CD14-positive monocyte (primary cell): Measurements from ENCODE around the gene CRACDL. TPM values are rescaled to one million over a fixed set of nuclear protein-coding genes. Genes with fewer than 3 reads are reported as not detected.

Experiments
- DNase-seq, 3 donors: peaks; one replicate each; pipeline ENCODE4 v3.0.0-alpha.2; 2011 to 2022
- H2AFZ ChIP-seq: 2 replicates; pipeline ENCODE4 v1.6.0; 2012; ENCODE audit warnings: mild to moderate bottlenecking, low read depth, low read length, inconsistent platforms; ENCODE audit not compliant: insufficient read depth, poor library complexity, severe bottlenecking
- H3K27ac ChIP-seq, 2 donors: 1 replicate in 1 of 2; 2 replicates in 1 of 2; pipeline ENCODE4 v1.5.1; 2012 to 2013; ENCODE audit warnings: low read length in 2 of 2, control low read depth in 1 of 2, inconsistent platforms in 1 of 2, low read depth in 1 of 2, mild to moderate bottlenecking in 1 of 2
- H3K27me3 ChIP-seq, 2 donors: one replicate each; pipeline versions ENCODE4 v1.6.0 to v1.6.1; 2011 to 2013; ENCODE audit warnings: low read length in 2 of 2; ENCODE audit not compliant: control insufficient read depth in 2 of 2, insufficient read depth in 2 of 2
- H3K36me3 ChIP-seq, 2 donors: replicated peaks in 1 of 2; 1 replicate in 1 of 2; 2 replicates in 1 of 2; pipeline versions ENCODE4 v1.5.1 to v1.6.1; 2012 to 2013; ENCODE audit warnings: low read length in 2 of 2, control low read depth in 1 of 2, inconsistent platforms in 1 of 2, mild to moderate bottlenecking in 1 of 2; ENCODE audit not compliant: insufficient read depth in 2 of 2, control insufficient read depth in 1 of 2
- H3K4me1 ChIP-seq, 2 donors: 1 replicate in 1 of 2; 2 replicates in 1 of 2; pipeline versions ENCODE4 v1.5.1 to v1.6.1; 2012 to 2013; ENCODE audit warnings: low read length in 2 of 2, control low read depth in 1 of 2, inconsistent platforms in 1 of 2, mild to moderate bottlenecking in 1 of 2, moderate library complexity in 1 of 2; ENCODE audit not compliant: insufficient read depth in 2 of 2, control insufficient read depth in 1 of 2
- H3K4me2 ChIP-seq: replicated peaks from 2 replicates; pipeline ENCODE3; 2012; ENCODE audit warnings: low read length, moderate library complexity, mild to moderate bottlenecking; ENCODE audit not compliant: poor library complexity, severe bottlenecking; ENCODE audit errors: extremely low read depth
- H3K4me3 ChIP-seq, 3 experiments: fragments of 200-600 bp in 1 of 3; sonication (generic) in 1 of 3; replicated peaks in 1 of 3; 1 replicate in 2 of 3; 2 replicates in 1 of 3; pipeline ENCODE4 v1.5.1; 2011 to 2013; ENCODE audit warnings: low read length in 3 of 3, mild to moderate bottlenecking in 3 of 3, control low read depth in 2 of 3, low read depth in 2 of 3, inconsistent platforms in 1 of 3, moderate library complexity in 1 of 3
- H3K79me2 ChIP-seq: 2 replicates; pipeline ENCODE4 v1.6.0; 2012; ENCODE audit warnings: mild to moderate bottlenecking, control low read depth, inconsistent platforms, low read length, moderate library complexity; ENCODE audit not compliant: insufficient read depth
- H3K9ac ChIP-seq: 2 replicates; pipeline ENCODE4 v1.6.0; 2017; ENCODE audit warnings: low read length, mild to moderate bottlenecking; ENCODE audit not compliant: insufficient read depth, poor library complexity, severe bottlenecking
- H3K9me3 ChIP-seq, 2 donors: replicated peaks in 1 of 2; 1 replicate in 1 of 2; 2 replicates in 1 of 2; pipeline versions ENCODE4 v1.5.1 to v1.6.1; 2012 to 2013; ENCODE audit warnings: low read length in 2 of 2, control low read depth in 1 of 2; ENCODE audit not compliant: control insufficient read depth in 1 of 2, insufficient read depth in 1 of 2
- H4K20me1 ChIP-seq: 2 replicates; pipeline ENCODE4 v1.6.0; 2012; ENCODE audit warnings: mild to moderate bottlenecking, low read length, control low read depth, moderate library complexity; ENCODE audit not compliant: insufficient read depth
- H3K27ac Mint-ChIP-seq, 7 donors: one replicate each; pipeline ENCODE4 v1.8.0; 2020; ENCODE audit warnings: mild to moderate bottlenecking in 7 of 7, mixed read lengths in 7 of 7, moderate library complexity in 6 of 7, inconsistent platforms in 2 of 7
- H3K27me3 Mint-ChIP-seq, 3 donors: one replicate each; pipeline ENCODE4 v1.8.0; 2021 to 2022; ENCODE audit warnings: low read depth in 3 of 3, mild to moderate bottlenecking in 3 of 3, mixed read lengths in 3 of 3, moderate library complexity in 3 of 3, inconsistent platforms in 1 of 3
- H3K36me3 Mint-ChIP-seq, 2 donors: one replicate each; pipeline ENCODE4 v1.8.0; 2020; ENCODE audit warnings: mixed read lengths in 2 of 2, inconsistent platforms in 1 of 2, mild to moderate bottlenecking in 1 of 2
- H3K4me1 Mint-ChIP-seq: one replicate; pipeline ENCODE4 v1.8.0; 2020; ENCODE audit warnings: mild to moderate bottlenecking, mixed read lengths
- H3K4me3 Mint-ChIP-seq, 2 donors: one replicate each; pipeline ENCODE4 v1.8.0; 2020; ENCODE audit warnings: mild to moderate bottlenecking in 2 of 2, mixed read lengths in 2 of 2, moderate library complexity in 1 of 2
- H3K9me3 Mint-ChIP-seq, 7 donors: one replicate each; pipeline ENCODE4 v1.8.0; 2020 to 2022; ENCODE audit warnings: mixed read lengths in 7 of 7, mild to moderate bottlenecking in 6 of 7, moderate library complexity in 6 of 7, inconsistent platforms in 2 of 7
- CTCF ChIP-seq: fragments of 200-600 bp; IDR thresholded peaks from one replicate; pipeline ENCODE4 v1.8.0; 2022; ENCODE audit warnings: antibody characterized with exemption, mild to moderate bottlenecking
- WGBS: methylation state at CpG from one replicate; pipeline ENCODE4 v1.1.5; 2013; ENCODE audit warnings: missing lambda C conversion rate; ENCODE audit not compliant: insufficient coverage; 5-methylcytosine and 5-hydroxymethylcytosine counted together
- intact Hi-C, 2 donors: fragments of 100-400 bp; cut with micrococcal nuclease; formaldehyde crosslinking; loops; one replicate each; pipeline versions ENCODE4 v1.15.0 to v1.15.1; 2023
- polyA plus RNA-seq, 3 donors: library from polyadenylated mRNA; depleted of rRNA in 1 of 3; unstranded in 2 of 3; stranded (reverse) in 1 of 3; fragments of 300-500 nt in 2 of 3; fragments of >200 nt in 1 of 3; fragmentation: Illumina TruSeq in 2 of 3; gene quantifications; 1 replicate in 2 of 3; 2 replicates in 1 of 3; pipeline ENCODE4 v1.2.3, GENCODE V29; 2012 to 2021

Gene CRACDL
- polyA plus RNA-seq, 3 donors = 0.12 to 0.35 (median 0.28) TPM

- no peaks in the 10 kb centered on the region for H3K9me3 ChIP-seq
- no peaks in the 10 kb centered on the region for H3K4me1 ChIP-seq
- H3K27me3 ChIP-seq = no peaks in the 10 kb centered on the region
- Mint-ChIP-seq H3K27ac (no peak overlapping the region), H3K27me3 (peaks cover 0 to 7% (median 4%) of the 10 kb centered on the region in 3 donors), H3K9me3 (no peaks in the 10 kb centered on the region), H3K4me1 (no peaks in the 10 kb centered on the region), H3K36me3 (no peaks in the 10 kb centered on the region), H3K4me3 (no peak overlapping the region)
- TF ChIP-seq CTCF = no peak
- intact Hi-C loops = no loop called here
- H3K4me3 ChIP-seq = no peak overlapping the region
- no peaks in the 10 kb centered on the region for H3K36me3 ChIP-seq
- no peak for DNase-seq
- no peak overlapping the region for H3K4me2 ChIP-seq
- H3K79me2 ChIP-seq = no peaks in the 10 kb centered on the region
- H3K27ac ChIP-seq = no peak overlapping the region
- H3K9ac ChIP-seq = no peak overlapping the region
- 88% methylated on average over 5 of the region's 10 CpGs for WGBS
- H4K20me1 ChIP-seq = no peaks in the 10 kb centered on the region
- no peak overlapping the region for H2AFZ ChIP-seq
Measured at GRCh38 chr2:98872526-98872925, 63.5 kb downstream of the CRACDL start.

DNA sequence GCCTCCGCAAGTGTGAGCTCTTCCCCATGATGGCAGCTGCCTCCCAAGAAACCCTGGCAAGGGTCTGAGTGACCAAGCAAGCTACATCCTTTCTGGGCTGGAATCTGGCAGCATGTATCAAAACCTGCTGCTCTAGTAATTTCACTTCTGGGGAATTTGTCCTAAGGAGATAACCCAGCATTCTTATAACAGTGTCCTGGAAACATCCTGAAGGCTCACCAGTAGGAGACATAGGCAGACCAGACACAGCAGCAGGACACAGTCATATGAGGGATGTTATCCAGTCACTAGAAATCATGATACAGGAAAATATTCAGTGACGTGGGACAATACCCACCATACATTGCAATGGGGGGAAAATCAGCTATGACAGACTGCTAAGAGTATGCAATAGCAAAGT is 64.5 kb downstream of the CRACDL start:
- Histone ChIP-seq H2AFZ (no peak overlapping the region), H3K79me2 (no peaks in the 10 kb centered on the region), H3K4me3 (no peak overlapping the region), H3K36me3 (no peaks in the 10 kb centered on the region), H3K4me1 (no peaks in the 10 kb centered on the region), H4K20me1 (no peaks in the 10 kb centered on the region), H3K4me2 (no peak overlapping the region), H3K27me3 (no peaks in the 10 kb centered on the region), H3K9me3 (no peaks in the 10 kb centered on the region), H3K9ac (no peak overlapping the region), H3K27ac (no peak overlapping the region)
- Mint-ChIP-seq H3K4me1 (no peaks in the 10 kb centered on the region), H3K27ac (no peak overlapping the region), H3K4me3 (no peak overlapping the region), H3K36me3 (no peaks in the 10 kb centered on the region), H3K27me3 (peaks cover 0 to 7% (median 4%) of the 10 kb centered on the region in 3 donors), H3K9me3 (no peaks in the 10 kb centered on the region)
- intact Hi-C loops = no loop called here
- no peak for TF ChIP-seq CTCF
- DNase-seq = no peak
- 100% methylated on average over 1 of the region's 2 CpGs for WGBS
